ENCODE measurements around the gene ANKS3. TPM values are rescaled to one million over a fixed set of nuclear protein-coding genes. Genes with fewer than 3 reads are reported as not detected.

ANKS3 gene
- total and polyA plus RNA-seq, 2 of the 8 experiments (the other 6 are each of a cell fraction or from before 2014, with no cell fraction given), result 15.5 to 23.9 TPM

- no peaks in the 10 kb centered on the region for H3K79me2 ChIP-seq (ENCODE audit: control insufficient read depth in 1 of 2, insufficient read depth in 2 of 2, low read length in 2 of 2)
- no peak overlapping the region for H3K4me3 ChIP-seq (ENCODE audit: extremely low read depth in 1 of 4, insufficient read depth in 2 of 4, low read depth in 3 of 4, low read length in 4 of 4)
- no peak overlapping the region for H3K4ac ChIP-seq (replicated peaks; ENCODE audit: insufficient read length, low read depth, low read length)
- H3K36me3 ChIP-seq (ENCODE audit: control insufficient read depth in 2 of 4, insufficient read depth in 4 of 4, low read length in 3 of 4), result peaks cover 2 to 10% (median 5%) of the 10 kb centered on the region in 4 experiments; a peak in 5 of 8 replicates
- peaks cover 0 to 10% of the 10 kb centered on the region in 2 experiments for H4K20me1 ChIP-seq (replicated peaks in 1 of 2; ENCODE audit: control insufficient read depth in 1 of 2, insufficient read depth in 2 of 2, low read length in 2 of 2)
- no peak overlapping the region for H3K23ac ChIP-seq (ENCODE audit: insufficient read length)
- no peak for TF ChIP-seq TCF12 (IDR thresholded peaks at IDR 0.05; ENCODE audit: low read depth, low read length)
- TF ChIP-seq E2F6 (IDR thresholded peaks at IDR 0.05), result no peak
- no peak for TF ChIP-seq RNF2 (IDR thresholded peaks at IDR 0.05; ENCODE audit: borderline replicate concordance, low read depth, low read length, missing control alignments, poor library complexity, severe bottlenecking)
- no peak for TF ChIP-seq CHD2 (IDR thresholded peaks at IDR 0.05; ENCODE audit: low read length)
- no peak for TF ChIP-seq SP2 (IDR thresholded peaks at IDR 0.05; ENCODE audit: low read length)
- no peak for TF ChIP-seq FOSL1 (IDR thresholded peaks at IDR 0.05; ENCODE audit: insufficient read depth, low read depth, low read length)
- TF ChIP-seq SRF (IDR thresholded peaks at IDR 0.05; ENCODE audit: low read depth, low read length), result no peak
- TF ChIP-seq ZNF274 (IDR thresholded peaks at IDR 0.05; ENCODE audit: borderline replicate concordance, extremely low read depth, low read length), result no peak
- TF ChIP-seq KDM1A (IDR thresholded peaks at IDR 0.05; ENCODE audit: borderline replicate concordance, low read length), result no peak
- H2BK5ac ChIP-seq (ENCODE audit: low read depth, low read length), result no peak overlapping the region
- no peak overlapping the region for H4K5ac ChIP-seq (ENCODE audit: insufficient read length, low read depth, low read length)
- 93% methylated on average over 38 of the region's 39 CpGs; no CpG with 5 or more reads in 1 of the 2 experiments for WGBS, 2 experiments (ENCODE audit: extremely low coverage in 1 of 2, insufficient coverage in 1 of 2, insufficient read length in 1 of 2, insufficient replicate concordance in 2 of 2, low coverage in 1 of 2, low lambda C conversion rate in 2 of 2, missing lambda C conversion rate in 1 of 2)
- H2BK15ac ChIP-seq (ENCODE audit: low read length), result no peak overlapping the region
- DNase-seq (ENCODE audit: low read depth in 1 of 2, low spot score in 2 of 2), result no peak
- no peak overlapping the region for H2AK5ac ChIP-seq (ENCODE audit: low read depth, low read length)
- H2BK120ac ChIP-seq (replicated peaks; ENCODE audit: low read depth, low read length), result no peak overlapping the region
- H2AFZ ChIP-seq (ENCODE audit: low read length), result no peak overlapping the region
- FAIRE-seq, result no peak
- peaks cover 0 to 7% (median 5%) of the 10 kb centered on the region in 4 experiments; a peak in 4 of 7 replicates for H3K4me1 ChIP-seq (replicated peaks in 1 of 4; ENCODE audit: control insufficient read depth in 3 of 4, insufficient read depth in 4 of 4, low read length in 3 of 4)
- H2BK12ac ChIP-seq (ENCODE audit: low read depth, low read length), result no peak overlapping the region
- no peak overlapping the region for H3K9ac ChIP-seq (replicated peaks in 1 of 4; ENCODE audit: extremely low read depth in 1 of 4, low read depth in 3 of 4, low read length in 3 of 4)
- H3K14ac ChIP-seq (ENCODE audit: insufficient read length), result no peak overlapping the region
- no peak overlapping the region for H4K8ac ChIP-seq (ENCODE audit: extremely low read depth, insufficient read depth, low read length)
- H3K27ac ChIP-seq (ENCODE audit: low read depth, low read length), result no peak overlapping the region
- no peaks in the 10 kb centered on the region for H3K9me3 ChIP-seq (ENCODE audit: insufficient read depth in 2 of 2, low read depth in 1 of 2, low read length in 1 of 2)
- H3K79me1 ChIP-seq (ENCODE audit: low read depth, low read length), result no peaks in the 10 kb centered on the region
- H3K56ac ChIP-seq (replicated peaks; ENCODE audit: insufficient read length, low read depth, low read length), result no peak overlapping the region
- H3K18ac ChIP-seq (ENCODE audit: extremely low read depth, low read length), result no peak overlapping the region
- H3K27me3 ChIP-seq (replicated peaks in 1 of 4; ENCODE audit: control insufficient read depth in 3 of 4, extremely low read depth in 1 of 4, insufficient read depth in 3 of 4, low read length in 3 of 4), result no peaks in the 10 kb centered on the region
- no peak overlapping the region for H2BK20ac ChIP-seq (ENCODE audit: low read length)
- H3K23me2 ChIP-seq (ENCODE audit: low read depth, low read length), result peaks cover 3% of the 10 kb centered on the region; the same call in 1 of the 2 replicates
- no peak overlapping the region for H3K4me2 ChIP-seq (ENCODE audit: insufficient read depth in 1 of 2, low read depth in 2 of 2, low read length in 2 of 2)
- no peak overlapping the region for H4K91ac ChIP-seq (replicated peaks; ENCODE audit: insufficient read length, low read length)
- ChIA-PET CTCF (ENCODE audit: partially characterized antibody) (interaction anchor here (0.8 to 1.1 kb wide), 2 partner anchors 29 to 236 kb away, joined by 3 read pairs; no protein-coding TSS in a partner anchor), POLR2A (ENCODE audit: partially characterized antibody) (no interaction called here)
These were observed 46.0 kb downstream of the ANKS3 start for GRCh38 chr16:4687946-4688673.

Data from H1 (cell line).